CD4-positive, alpha-beta T cell (primary cell): ENCODE data around the gene NME3. TPM values are rescaled to one million over a fixed set of nuclear protein-coding genes. Genes with fewer than 3 reads are reported as not detected.

Experiments used
- ATAC-seq: fragments of 200-7000 bp; cut with Tn5 transposase; one replicate; pipeline ENCODE4 v1.10.0; 2022; ENCODE audit warnings: mild to moderate bottlenecking; ENCODE audit not compliant: poor library complexity
- CTCF ChIA-PET: fragments of 350-600 bp; sonication (Branson Sonifier 250); formaldehyde crosslinking; loops from one replicate; lab custom pipeline; 2021; ENCODE audit warnings: antibody characterized with exemption, inconsistent platforms; lab: Charles Lee
- POLR2A ChIA-PET: fragments of 350-600 bp; sonication (Branson Sonifier 250); formaldehyde crosslinking; loops from one replicate; lab custom pipeline; 2021; ENCODE audit warnings: antibody characterized with exemption, inconsistent platforms; lab: Charles Lee
- DNase-seq, 14 experiments: peaks; one replicate each; pipeline ENCODE4 v3.0.0-alpha.2; 2013 to 2020; ENCODE audit warnings: mixed read lengths in 2 of 14
- H3K27ac ChIP-seq, 2 donors: one replicate each; pipeline versions ENCODE4 v1.5.1 to v1.7.0; 2013; ENCODE audit warnings: low read length in 2 of 2, low read depth in 1 of 2, mild to moderate bottlenecking in 1 of 2
- H3K27me3 ChIP-seq, 2 experiments: 1 replicate in 1 of 2; 2 replicates in 1 of 2; pipeline versions ENCODE4 v1.6.1 to v1.7.0; 2013; ENCODE audit warnings: low read length in 2 of 2, control low read depth in 1 of 2, mild to moderate bottlenecking in 1 of 2, moderate library complexity in 1 of 2; ENCODE audit not compliant: insufficient read depth in 2 of 2, control insufficient read depth in 1 of 2
- H3K36me3 ChIP-seq: one replicate; pipeline ENCODE4 v1.6.1; 2013; ENCODE audit warnings: low read length, control low read depth; ENCODE audit not compliant: insufficient read depth
- H3K4me1 ChIP-seq: one replicate; pipeline ENCODE4 v1.6.1; 2013; ENCODE audit warnings: low read length, control low read depth; ENCODE audit not compliant: insufficient read depth
- H3K4me3 ChIP-seq: one replicate; pipeline ENCODE4 v1.5.1; 2013; ENCODE audit warnings: mild to moderate bottlenecking, low read length, moderate library complexity
- H3K9me3 ChIP-seq, 2 experiments: 1 replicate in 1 of 2; 2 replicates in 1 of 2; pipeline versions ENCODE4 v1.6.1 to v1.7.0; 2013; ENCODE audit warnings: low read length in 2 of 2, mild to moderate bottlenecking in 2 of 2, control low read depth in 1 of 2, moderate library complexity in 1 of 2; ENCODE audit not compliant: control insufficient read depth in 1 of 2, insufficient read depth in 1 of 2
- H3K27ac Mint-ChIP-seq: one replicate; pipeline ENCODE4 v1.8.0; 2020; ENCODE audit warnings: mixed read lengths
- H3K27me3 Mint-ChIP-seq: one replicate; pipeline ENCODE4 v1.8.0; 2021; ENCODE audit warnings: mixed read lengths
- H3K36me3 Mint-ChIP-seq: one replicate; pipeline ENCODE4 v1.8.0; 2021; ENCODE audit warnings: low read depth, mixed read lengths
- H3K4me1 Mint-ChIP-seq: one replicate; pipeline ENCODE4 v1.8.0; 2021; ENCODE audit warnings: low read depth, mixed read lengths
- H3K4me3 Mint-ChIP-seq: one replicate; pipeline ENCODE4 v1.8.0; 2020; ENCODE audit warnings: mild to moderate bottlenecking, mixed read lengths
- H3K9me3 Mint-ChIP-seq: one replicate; pipeline ENCODE4 v1.8.0; 2020; ENCODE audit warnings: mixed read lengths
- intact Hi-C, 2 experiments: fragments of 100-400 bp; cut with DNase I in 1 of 2; cut with micrococcal nuclease in 1 of 2; formaldehyde crosslinking; loops; one replicate each; pipeline versions ENCODE4 v1.15.1 to v1.9.0; 2023 to 2025; cut with DNase I, micrococcal nuclease
- polyA plus RNA-seq, 2 donors: library from polyadenylated mRNA; unstranded; fragments of 120-200 nt; gene quantifications; one replicate each; pipeline ENCODE4 v1.2.1, GENCODE V29; 2013
- total RNA-seq, 174 experiments: library from RNA in 2 of 174; stranded (reverse) in 2 of 174; gene quantifications; one replicate each; pipeline ENCODE4 v1.2.3 and lab custom pipeline; 2021 to 2026
- TF ChIP-seq, protein P1 (sequence below): fragments of 200-600 bp; IDR thresholded peaks from one replicate; pipeline ENCODE4 v1.8.0; 2022; ENCODE audit warnings: antibody characterized with exemption, mild to moderate bottlenecking

Gene NME3
- total RNA-seq: 10 to 100 TPM; 46.2 to 54.2 TPM
- polyA plus RNA-seq (2013, experiment 1 of 2): 73.4 TPM
- polyA plus RNA-seq (2013, experiment 2 of 2): 52.8 TPM
- 4.4 to 53.1 (median 20.5) reads per million in 172 experiments for total RNA-seq (lab: John Stamatoyannopoulos, UW)

GRCh38 chr16:1771188-1771863 is at the start of gene NME3:
Gene NME3, minus strand, starts transcription at chr16:1771543. Its CDS starts 9 bp downstream, at chr16:1771534.
- H3K36me3 ChIP-seq: peaks cover 26% of the 10 kb centered on the region
- no peaks in the 10 kb centered on the region for H3K9me3 ChIP-seq
- peak within 1 kb of the TSS; percentile 89 for H3K4me3 ChIP-seq
- ChIA-PET POLR2A (interaction anchor here (0.7 to 7.9 kb wide), 9 partner anchors 10 to 1076 kb away, joined by 3 to 163 read pairs (median 4); partner anchors contain the start of genes FAHD1, HAGH, JPT2 and MAPK8IP3), CTCF (interaction anchor here (4.0 kb wide), 1 partner anchor 11 kb away, joined by 21 read pairs; the partner anchor contains the start of genes NUBP2 and SPSB3)
- H3K27ac Mint-ChIP-seq: peak within 1 kb of the TSS; percentile 92
- H3K27ac ChIP-seq: peak within 1 kb of the TSS; percentile 41 to 69
- H3K4me1 ChIP-seq: peaks cover 42% of the 10 kb centered on the region
- DNase-seq: peak; percentile 53 to 83 (median 75)
- peak; percentile 53 for ATAC-seq
- H3K27me3 Mint-ChIP-seq: no peaks in the 10 kb centered on the region
- H3K9me3 Mint-ChIP-seq: no peaks in the 10 kb centered on the region
- H3K36me3 Mint-ChIP-seq: peaks cover 31% of the 10 kb centered on the region
- intact Hi-C loops: loop anchor here (5.0 to 10.0 kb wide), 6 partner anchors 56 to 419 kb away; partner anchors contain the start of genes FAHD1 (in 1 of the 2), GNPTG (in 1 of the 2), HAGH (in 1 of the 2) and JPT2 (in 1 of the 2)
- TF ChIP-seq, protein P1, sequence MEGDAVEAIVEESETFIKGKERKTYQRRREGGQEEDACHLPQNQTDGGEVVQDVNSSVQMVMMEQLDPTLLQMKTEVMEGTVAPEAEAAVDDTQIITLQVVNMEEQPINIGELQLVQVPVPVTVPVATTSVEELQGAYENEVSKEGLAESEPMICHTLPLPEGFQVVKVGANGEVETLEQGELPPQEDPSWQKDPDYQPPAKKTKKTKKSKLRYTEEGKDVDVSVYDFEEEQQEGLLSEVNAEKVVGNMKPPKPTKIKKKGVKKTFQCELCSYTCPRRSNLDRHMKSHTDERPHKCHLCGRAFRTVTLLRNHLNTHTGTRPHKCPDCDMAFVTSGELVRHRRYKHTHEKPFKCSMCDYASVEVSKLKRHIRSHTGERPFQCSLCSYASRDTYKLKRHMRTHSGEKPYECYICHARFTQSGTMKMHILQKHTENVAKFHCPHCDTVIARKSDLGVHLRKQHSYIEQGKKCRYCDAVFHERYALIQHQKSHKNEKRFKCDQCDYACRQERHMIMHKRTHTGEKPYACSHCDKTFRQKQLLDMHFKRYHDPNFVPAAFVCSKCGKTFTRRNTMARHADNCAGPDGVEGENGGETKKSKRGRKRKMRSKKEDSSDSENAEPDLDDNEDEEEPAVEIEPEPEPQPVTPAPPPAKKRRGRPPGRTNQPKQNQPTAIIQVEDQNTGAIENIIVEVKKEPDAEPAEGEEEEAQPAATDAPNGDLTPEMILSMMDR: no peak
- H3K27me3 ChIP-seq: no peaks in the 10 kb centered on the region
- peaks cover 16% of the 10 kb centered on the region for H3K4me1 Mint-ChIP-seq
- H3K4me3 Mint-ChIP-seq: peak within 1 kb of the TSS; percentile 98

DNA sequence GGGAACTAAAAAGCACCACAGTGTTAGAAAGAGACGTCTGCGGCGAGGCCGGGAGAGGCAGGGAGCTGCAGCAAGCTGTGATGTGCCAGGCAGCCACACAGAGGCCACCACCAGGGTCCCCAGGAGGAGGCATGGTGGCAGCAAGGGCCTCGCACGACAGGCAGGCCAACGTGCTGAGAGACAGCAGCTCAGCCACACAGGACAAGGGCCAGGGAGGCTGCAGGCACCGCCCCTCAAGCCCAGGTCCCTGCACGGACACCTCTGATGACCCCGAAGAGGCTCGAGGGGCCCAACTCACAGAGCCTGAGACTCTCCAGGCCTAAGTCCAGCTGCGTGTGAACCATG is 49.6 kb upstream of the NME3 start:
- Mint-ChIP-seq H3K27ac (no peak overlapping the region), H3K4me3 (no peak overlapping the region), H3K4me1 (peaks cover 14% of the 10 kb centered on the region), H3K9me3 (no peaks in the 10 kb centered on the region), H3K36me3 (peaks cover 13% of the 10 kb centered on the region), H3K27me3 (no peaks in the 10 kb centered on the region)
- peaks cover 32% of the 10 kb centered on the region for H3K4me1 ChIP-seq
- intact Hi-C loops: no loop called here
- H3K9me3 ChIP-seq: no peaks in the 10 kb centered on the region
- no peak for DNase-seq
- no peak overlapping the region for H3K4me3 ChIP-seq
- ATAC-seq: no peak
- ChIA-PET POLR2A (no interaction called here), CTCF (no interaction called here)
- no peak overlapping the region for H3K27ac ChIP-seq
- peaks cover 61% of the 10 kb centered on the region for H3K36me3 ChIP-seq
- no peaks in the 10 kb centered on the region for H3K27me3 ChIP-seq
- TF ChIP-seq, protein P1: no peak

GRCh38 chr16:1820096-1820945 is 49.0 kb upstream of the NME3 start:
- no peaks in the 10 kb centered on the region for H3K27me3 Mint-ChIP-seq
- H3K4me3 ChIP-seq: no peak overlapping the region
- ATAC-seq: no peak
- H3K27ac ChIP-seq: no peak overlapping the region
- peaks cover 26% of the 10 kb centered on the region for H3K4me1 ChIP-seq
- peaks cover 18% of the 10 kb centered on the region for H3K36me3 Mint-ChIP-seq
- no peak overlapping the region for H3K27ac Mint-ChIP-seq
- H3K36me3 ChIP-seq: peaks cover 65% of the 10 kb centered on the region
- CTCF ChIA-PET: no interaction called here
- DNase-seq: no peak
- POLR2A ChIA-PET: no interaction called here
- peaks cover 8% of the 10 kb centered on the region for H3K4me1 Mint-ChIP-seq
- H3K9me3 ChIP-seq: no peaks in the 10 kb centered on the region
- intact Hi-C loops: no loop called here
- no peak overlapping the region for H3K4me3 Mint-ChIP-seq
- TF ChIP-seq, protein P1: no peak
- no peaks in the 10 kb centered on the region for H3K27me3 ChIP-seq
- no peaks in the 10 kb centered on the region for H3K9me3 Mint-ChIP-seq
